PC-3 (cell line): ENCODE measurements around the gene NTRK1.

Source experiments
- CTCF ChIP-seq: fragments of 300-600 bp; sonication (generic); conservative IDR thresholded peaks from 2 replicates; pipeline ENCODE4 v1.5.1; 2017; ENCODE audit warnings: antibody characterized with exemption, low read depth, mild to moderate bottlenecking, low read length
- EZH2 ChIP-seq: fragments of 300-600 bp; sonication (generic); IDR thresholded peaks from one replicate; pipeline ENCODE4 v1.6.1; 2017; ENCODE audit warnings: antibody characterized with exemption, mild to moderate bottlenecking, low read length; ENCODE audit not compliant: unreplicated experiment
- EZH2phosphoT487 ChIP-seq: fragments of 300-600 bp; sonication (generic); IDR thresholded peaks from 2 replicates; pipeline ENCODE4 v1.6.1; 2018; ENCODE audit warnings: mild to moderate bottlenecking, antibody characterized with exemption, low read length, borderline replicate concordance

- no peak for TF ChIP-seq CTCF
- TF ChIP-seq EZH2: no peak
- no peak for TF ChIP-seq EZH2phosphoT487
Observed at GRCh38 chr1:156854634-156855033, 6.0 kb upstream of the NTRK1 start.
